Glutamatergic neuron (in vitro differentiated cells): ENCODE data around the gene CEP135. TPM values are rescaled to one million over a fixed set of nuclear protein-coding genes. Genes with fewer than 3 reads are reported as not detected.

Experiments used
- DNase-seq: peaks from one replicate; pipeline ENCODE4 v3.0.0; 2022
- H3K27ac Mint-ChIP-seq: one replicate; pipeline ENCODE4 v1.8.0; 2020; ENCODE audit warnings: mild to moderate bottlenecking, mixed read lengths, inconsistent platforms; ENCODE audit not compliant: unreplicated experiment
- H3K27me3 Mint-ChIP-seq: one replicate; pipeline ENCODE4 v1.8.0; 2020; ENCODE audit warnings: mild to moderate bottlenecking, moderate library complexity, mixed read lengths, inconsistent platforms; ENCODE audit not compliant: unreplicated experiment
- H3K36me3 Mint-ChIP-seq: one replicate; pipeline ENCODE4 v1.8.0; 2020; ENCODE audit warnings: mild to moderate bottlenecking, mixed read lengths, inconsistent platforms; ENCODE audit not compliant: unreplicated experiment
- H3K4me1 Mint-ChIP-seq: one replicate; pipeline ENCODE4 v1.8.0; 2020; ENCODE audit warnings: mild to moderate bottlenecking, low read depth, mixed read lengths, inconsistent platforms; ENCODE audit not compliant: unreplicated experiment
- H3K4me3 Mint-ChIP-seq: one replicate; pipeline ENCODE4 v1.8.0; 2020; ENCODE audit warnings: mild to moderate bottlenecking, mixed read lengths, inconsistent platforms; ENCODE audit not compliant: unreplicated experiment
- H3K9me3 Mint-ChIP-seq: one replicate; pipeline ENCODE4 v1.8.0; 2020; ENCODE audit warnings: mild to moderate bottlenecking, moderate library complexity, mixed read lengths, inconsistent platforms; ENCODE audit not compliant: unreplicated experiment
- total RNA-seq: library from RNA; stranded (reverse); fragmentation: NEBNext Ultra II Directional; extraction: Animal tissue kit (Norgen Biotek cat#: 25700); gene quantifications from one replicate; pipeline ENCODE4 v1.2.1, GENCODE V29; 2021; ENCODE audit not compliant: unreplicated experiment
- TF ChIP-seq, protein P1 (sequence below): fragments of 200-600 bp; sonication (generic); IDR thresholded peaks from one replicate; pipeline ENCODE4 v1.5.0; 2021; ENCODE audit not compliant: partially characterized antibody, unreplicated experiment

CEP135 gene
- total RNA-seq, 1 donor from 2014 or later, result 4.2 TPM

DNA sequence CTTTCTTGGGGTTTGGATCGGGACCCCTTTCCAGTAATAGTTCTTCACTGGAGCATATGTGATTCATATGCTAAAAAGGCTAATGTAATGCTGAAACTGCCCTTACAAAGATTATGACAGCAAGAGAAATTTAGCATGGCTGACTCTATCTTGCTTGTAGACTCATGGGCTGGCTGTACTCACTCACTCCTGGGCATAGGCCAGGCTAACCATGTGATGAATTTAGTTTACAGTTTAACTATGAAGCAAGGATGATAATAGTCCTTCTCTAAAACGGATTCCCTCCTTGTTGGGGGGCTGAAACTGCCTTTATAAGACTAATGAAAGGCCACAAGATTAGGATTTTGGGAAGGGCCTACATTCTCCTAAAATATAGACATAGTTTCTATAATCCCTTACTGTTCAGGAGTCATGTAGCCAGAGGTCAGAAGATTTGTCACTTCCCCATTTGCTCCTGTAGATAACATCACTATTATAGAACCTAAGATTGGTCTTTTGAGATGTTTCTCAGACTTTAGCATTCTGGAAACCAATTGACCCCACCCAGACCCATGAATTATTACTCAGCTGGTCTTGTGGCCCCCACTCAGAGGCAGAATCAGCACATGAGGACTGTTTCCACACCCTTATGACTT is 20.8 kb upstream of the CEP135 start:
- no peaks in the 10 kb centered on the region for H3K9me3 Mint-ChIP-seq
- no peaks in the 10 kb centered on the region for H3K4me1 Mint-ChIP-seq
- DNase-seq, result no peak
- no peak overlapping the region for H3K27ac Mint-ChIP-seq
- TF ChIP-seq, protein P1, sequence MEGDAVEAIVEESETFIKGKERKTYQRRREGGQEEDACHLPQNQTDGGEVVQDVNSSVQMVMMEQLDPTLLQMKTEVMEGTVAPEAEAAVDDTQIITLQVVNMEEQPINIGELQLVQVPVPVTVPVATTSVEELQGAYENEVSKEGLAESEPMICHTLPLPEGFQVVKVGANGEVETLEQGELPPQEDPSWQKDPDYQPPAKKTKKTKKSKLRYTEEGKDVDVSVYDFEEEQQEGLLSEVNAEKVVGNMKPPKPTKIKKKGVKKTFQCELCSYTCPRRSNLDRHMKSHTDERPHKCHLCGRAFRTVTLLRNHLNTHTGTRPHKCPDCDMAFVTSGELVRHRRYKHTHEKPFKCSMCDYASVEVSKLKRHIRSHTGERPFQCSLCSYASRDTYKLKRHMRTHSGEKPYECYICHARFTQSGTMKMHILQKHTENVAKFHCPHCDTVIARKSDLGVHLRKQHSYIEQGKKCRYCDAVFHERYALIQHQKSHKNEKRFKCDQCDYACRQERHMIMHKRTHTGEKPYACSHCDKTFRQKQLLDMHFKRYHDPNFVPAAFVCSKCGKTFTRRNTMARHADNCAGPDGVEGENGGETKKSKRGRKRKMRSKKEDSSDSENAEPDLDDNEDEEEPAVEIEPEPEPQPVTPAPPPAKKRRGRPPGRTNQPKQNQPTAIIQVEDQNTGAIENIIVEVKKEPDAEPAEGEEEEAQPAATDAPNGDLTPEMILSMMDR, result no peak
- H3K36me3 Mint-ChIP-seq, result no peaks in the 10 kb centered on the region
- no peak overlapping the region for H3K4me3 Mint-ChIP-seq
- no peaks in the 10 kb centered on the region for H3K27me3 Mint-ChIP-seq

DNA sequence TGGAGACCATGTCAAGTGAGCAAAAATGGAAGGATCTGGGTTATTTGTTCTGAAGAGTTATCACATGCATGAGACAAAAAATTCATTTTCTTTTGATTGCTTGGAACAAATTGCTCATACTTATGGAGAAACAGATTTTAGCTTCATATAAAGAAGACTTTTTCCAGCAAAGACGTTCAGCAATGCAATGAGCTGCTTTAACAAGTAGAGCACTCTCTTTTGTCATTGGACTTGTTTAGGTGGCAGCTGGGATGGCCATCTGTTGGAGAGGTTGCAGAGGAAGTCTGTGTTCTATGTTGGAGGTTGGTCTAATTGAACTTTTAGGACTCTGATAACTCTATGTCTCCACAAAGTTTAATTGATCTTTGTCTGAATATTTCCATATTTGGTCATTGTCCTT is 19.9 kb upstream of the CEP135 start:
- Mint-ChIP-seq H3K36me3 (no peaks in the 10 kb centered on the region), H3K27ac (no peak overlapping the region), H3K4me3 (no peak overlapping the region), H3K4me1 (no peaks in the 10 kb centered on the region), H3K9me3 (no peaks in the 10 kb centered on the region), H3K27me3 (no peaks in the 10 kb centered on the region)
- TF ChIP-seq, protein P1, result no peak
- DNase-seq, result no peak

DNA sequence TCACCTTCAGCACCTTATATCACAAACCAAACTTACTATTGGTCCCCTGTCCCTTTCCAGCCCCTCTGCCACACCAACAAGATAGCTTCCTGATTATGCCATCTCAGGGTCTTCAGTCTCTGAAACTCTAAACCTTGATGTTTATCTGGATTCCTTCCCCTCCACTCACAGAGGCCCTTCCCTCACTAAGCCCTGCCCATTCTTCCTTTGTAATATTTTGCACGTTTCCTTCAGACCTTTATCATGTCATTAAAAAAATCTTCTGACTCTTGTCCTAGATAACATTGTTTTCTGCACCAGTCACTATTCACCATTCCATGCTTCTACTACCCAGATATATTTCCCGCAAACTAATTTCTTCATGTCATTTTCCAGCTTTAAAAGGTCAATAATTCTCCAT is 17.7 kb upstream of the CEP135 start:
- Mint-ChIP-seq H3K4me3 (no peak overlapping the region), H3K4me1 (no peaks in the 10 kb centered on the region), H3K36me3 (no peaks in the 10 kb centered on the region), H3K9me3 (no peaks in the 10 kb centered on the region), H3K27ac (no peak overlapping the region), H3K27me3 (no peaks in the 10 kb centered on the region)
- no peak for DNase-seq
- TF ChIP-seq, protein P1, result no peak

DNA sequence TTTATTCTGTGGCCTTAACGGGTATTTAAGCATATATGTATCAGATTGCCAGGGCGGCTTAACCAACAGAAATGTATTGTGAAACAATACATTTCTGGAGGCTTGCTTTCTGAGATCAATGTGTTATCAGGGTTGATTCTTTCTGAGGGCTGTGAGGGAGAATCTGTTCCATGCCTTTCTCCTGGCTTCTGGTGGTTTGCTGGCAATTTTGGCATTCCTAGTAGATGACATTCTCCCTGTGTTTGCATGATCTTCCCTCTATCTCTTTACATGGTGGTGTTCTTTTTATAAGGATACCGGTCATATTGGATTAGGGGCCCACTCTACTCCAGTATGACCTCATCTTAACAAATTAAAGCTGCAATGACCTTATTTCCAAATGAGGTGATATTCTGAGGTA is 16.9 kb upstream of the CEP135 start:
- TF ChIP-seq, protein P1, result no peak
- DNase-seq, result no peak
- Mint-ChIP-seq H3K4me1 (no peaks in the 10 kb centered on the region), H3K9me3 (no peaks in the 10 kb centered on the region), H3K27me3 (no peaks in the 10 kb centered on the region), H3K27ac (no peak overlapping the region), H3K36me3 (no peaks in the 10 kb centered on the region), H3K4me3 (no peak overlapping the region)

DNA sequence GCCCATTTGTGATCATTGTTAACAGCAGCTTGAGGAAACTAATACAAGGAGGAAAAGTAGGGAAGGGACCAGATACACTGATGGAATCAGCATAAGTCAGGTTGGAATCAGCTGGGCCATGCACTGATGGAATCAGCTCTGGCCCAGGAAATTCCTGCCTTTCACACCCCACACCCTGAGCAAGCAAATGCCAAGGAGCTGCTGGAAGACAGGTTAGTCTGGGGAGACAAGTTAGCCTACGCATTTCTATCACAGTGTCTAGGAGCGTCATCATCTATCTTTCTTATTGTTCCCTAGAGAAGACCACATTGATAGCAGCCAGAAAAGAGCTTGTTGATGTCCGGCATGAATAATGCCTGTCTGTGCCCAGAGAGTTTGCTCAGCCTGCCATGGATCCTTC is 16.2 kb upstream of the CEP135 start:
- H3K27ac Mint-ChIP-seq, result no peak overlapping the region
- H3K36me3 Mint-ChIP-seq, result no peaks in the 10 kb centered on the region
- H3K9me3 Mint-ChIP-seq, result no peaks in the 10 kb centered on the region
- TF ChIP-seq, protein P1, result no peak
- no peak for DNase-seq
- no peak overlapping the region for H3K4me3 Mint-ChIP-seq
- H3K27me3 Mint-ChIP-seq, result no peaks in the 10 kb centered on the region
- no peaks in the 10 kb centered on the region for H3K4me1 Mint-ChIP-seq
